ENCODE data around the gene DCANP1. TPM values are rescaled to one million over a fixed set of nuclear protein-coding genes. Genes with fewer than 3 reads are reported as not detected.

The DCANP1 gene
- total and polyA plus RNA-seq, 8 donors: 0.06 to 0.24 (median 0.13) TPM; not detected in 3

- no peak for TF ChIP-seq CTCF (IDR thresholded peaks at IDR 0.05)
- Histone ChIP-seq H3K36me3 (no peaks in the 10 kb centered on the region), H3K9me3 (no peaks in the 10 kb centered on the region), H3K4me1 (peaks cover 6 to 51% of the 10 kb centered on the region in 2 donors), H3K27ac (no peak overlapping the region), H3K4me3 (no peak overlapping the region), H3K27me3 (no peaks in the 10 kb centered on the region)
- DNase-seq (peak in 2 of 4 donors; percentile 83 to 87), ATAC-seq (no peak)
- intact Hi-C loops (cut with DNase I): no loop called here
These were observed 4.6 kb downstream of the DCANP1 start for GRCh38 chr5:135442431-135443160.

GRCh38 chr5:135441919-135442318, 5.2 kb downstream of the DCANP1 start:
- no peak for DNase-seq
- TF ChIP-seq CTCF (IDR thresholded peaks at IDR 0.05): no peak

GRCh38 chr5:135441350-135441831, 5.8 kb downstream of the DCANP1 start:
- Histone ChIP-seq H3K4me3 (no peak overlapping the region), H3K36me3 (no peaks in the 10 kb centered on the region), H3K4me1 (peaks cover 6 to 63% of the 10 kb centered on the region in 2 donors), H3K27ac (no peak overlapping the region), H3K9me3 (no peaks in the 10 kb centered on the region), H3K27me3 (no peaks in the 10 kb centered on the region)
- intact Hi-C loops (cut with DNase I): no loop called here
- no peak for TF ChIP-seq CTCF (IDR thresholded peaks at IDR 0.05)
- ATAC-seq: no peak
- DNase-seq: peak in 2 of 4 donors; percentile 81 to 83

More at GRCh38 chr5:135441919-135442318, 5.2 kb downstream of the DCANP1 start:
- no peaks in the 10 kb centered on the region for H3K27me3 ChIP-seq
- H3K9me3 ChIP-seq: no peaks in the 10 kb centered on the region
- no peaks in the 10 kb centered on the region for H3K36me3 ChIP-seq
- H3K4me1 ChIP-seq: peaks cover 6 to 57% of the 10 kb centered on the region in 2 donors
- intact Hi-C loops (cut with DNase I): no loop called here
- ATAC-seq: no peak
- H3K27ac ChIP-seq: no peak overlapping the region
- no peak overlapping the region for H3K4me3 ChIP-seq

- H3K4me3 ChIP-seq: no peak overlapping the region
- H3K27me3 ChIP-seq: peaks cover 0 to under 1% of the 10 kb centered on the region in 2 donors
- intact Hi-C loops (cut with DNase I): no loop called here
- no peak for DNase-seq
- ATAC-seq: no peak
- H3K36me3 ChIP-seq: no peaks in the 10 kb centered on the region
- no peaks in the 10 kb centered on the region for H3K9me3 ChIP-seq
- H3K27ac ChIP-seq: no peak overlapping the region
- H3K4me1 ChIP-seq: peaks cover 6 to 63% of the 10 kb centered on the region in 2 donors
- no peak for TF ChIP-seq CTCF (IDR thresholded peaks at IDR 0.05)
These were observed 6.2 kb downstream of the DCANP1 start for GRCh38 chr5:135440916-135441315.
